ENCODE results near the gene HNRNPF. TPM values are rescaled to one million over a fixed set of nuclear protein-coding genes. Genes with fewer than 3 reads are reported as not detected.

The HNRNPF gene
- total and polyA plus RNA-seq, 11 donors: 24.0 to 142 (median 79.1) TPM

DNA sequence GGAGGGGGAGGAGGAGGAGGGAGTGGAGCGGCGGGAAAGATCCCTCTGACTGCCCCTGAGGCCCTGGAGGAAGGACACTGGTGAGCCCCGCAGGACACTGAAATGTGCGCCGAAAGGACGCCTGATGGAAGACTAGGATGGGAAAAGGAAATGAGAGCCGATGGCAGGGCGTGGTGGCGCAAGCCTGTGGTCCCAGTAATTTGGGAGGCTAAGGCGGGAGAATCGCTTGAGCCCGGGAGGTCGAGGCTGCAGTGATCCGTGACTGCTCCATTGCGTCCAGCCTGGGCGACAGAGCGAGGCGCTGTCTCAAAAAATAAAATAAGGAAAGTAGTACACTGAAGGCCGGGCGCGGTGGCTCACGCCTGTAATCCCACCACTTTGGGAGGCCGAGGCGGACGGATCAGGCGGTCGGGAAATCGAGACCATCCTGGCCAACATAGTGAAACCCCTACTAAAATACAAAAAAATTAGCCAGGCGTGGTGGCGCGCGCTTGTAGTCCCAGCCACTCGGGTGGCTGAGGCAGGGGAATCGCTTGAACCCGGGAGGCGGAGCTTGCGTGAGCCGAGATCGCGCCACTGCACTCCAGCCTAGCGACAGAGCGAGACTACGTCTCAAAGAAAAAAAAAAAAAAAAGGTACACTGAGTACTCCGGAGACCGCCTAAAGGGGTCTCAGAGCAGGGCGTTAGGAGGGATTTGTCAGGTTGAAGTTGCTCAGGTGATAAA lies 561 bp upstream of the HNRNPF start:
- Histone ChIP-seq H3K36me3 (no peaks in the 10 kb centered on the region), H3K4me1 (peaks cover 12 to 40% (median 27%) of the 10 kb centered on the region in 12 donors), H3K27me3 (no peaks in the 10 kb centered on the region), H3K27ac (peak overlapping the region; percentile 78 to 100 (median 98)), H3K9me3 (no peaks in the 10 kb centered on the region), H3K4me3 (peak overlapping the region; percentile 45 to 90 (median 83))
- 8 to 20% (median 13%) methylated on average over 41 to 46 of the region's 46 CpGs for WGBS, 4 donors
- peak; percentile 35 to 71 (median 56) for DNase-seq
- intact Hi-C loops (cut with DNase I): loop anchor here in 2 of 10 donors (1.0 kb wide), 2 partner anchors 11 to 27 kb away; no protein-coding TSS in a partner anchor
- TF ChIP-seq, protein P1, sequence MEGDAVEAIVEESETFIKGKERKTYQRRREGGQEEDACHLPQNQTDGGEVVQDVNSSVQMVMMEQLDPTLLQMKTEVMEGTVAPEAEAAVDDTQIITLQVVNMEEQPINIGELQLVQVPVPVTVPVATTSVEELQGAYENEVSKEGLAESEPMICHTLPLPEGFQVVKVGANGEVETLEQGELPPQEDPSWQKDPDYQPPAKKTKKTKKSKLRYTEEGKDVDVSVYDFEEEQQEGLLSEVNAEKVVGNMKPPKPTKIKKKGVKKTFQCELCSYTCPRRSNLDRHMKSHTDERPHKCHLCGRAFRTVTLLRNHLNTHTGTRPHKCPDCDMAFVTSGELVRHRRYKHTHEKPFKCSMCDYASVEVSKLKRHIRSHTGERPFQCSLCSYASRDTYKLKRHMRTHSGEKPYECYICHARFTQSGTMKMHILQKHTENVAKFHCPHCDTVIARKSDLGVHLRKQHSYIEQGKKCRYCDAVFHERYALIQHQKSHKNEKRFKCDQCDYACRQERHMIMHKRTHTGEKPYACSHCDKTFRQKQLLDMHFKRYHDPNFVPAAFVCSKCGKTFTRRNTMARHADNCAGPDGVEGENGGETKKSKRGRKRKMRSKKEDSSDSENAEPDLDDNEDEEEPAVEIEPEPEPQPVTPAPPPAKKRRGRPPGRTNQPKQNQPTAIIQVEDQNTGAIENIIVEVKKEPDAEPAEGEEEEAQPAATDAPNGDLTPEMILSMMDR (IDR thresholded peaks at IDR 0.05): no peak
- no peak for TF ChIP-seq POLR2A (IDR thresholded peaks at IDR 0.05)
- peak in 1 of 4 donors; percentile 1 for ATAC-seq

DNA sequence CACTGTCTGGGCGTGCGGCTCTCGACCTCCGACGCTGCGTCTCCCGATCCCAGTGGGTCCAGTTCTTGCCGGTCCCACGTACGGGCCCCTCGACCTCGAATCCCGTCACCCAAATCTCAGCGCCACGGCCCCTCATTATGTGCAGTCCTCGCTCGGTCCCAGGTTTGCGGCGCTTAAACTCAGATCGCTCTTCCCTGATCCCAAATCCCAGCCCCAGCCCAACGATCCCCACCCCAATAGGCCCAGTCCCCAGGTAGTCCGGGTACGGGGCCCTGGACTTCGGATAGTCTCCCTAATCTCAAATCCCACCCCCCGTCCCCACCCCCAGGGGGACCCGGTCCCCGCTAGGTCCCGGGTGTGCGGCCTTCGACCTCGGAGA lies 666 bp downstream of the HNRNPF start:
- WGBS, 4 donors: 1 to 2% (median 1%) methylated on average over 30 to 31 of the region's 31 CpGs
- H3K4me3 ChIP-seq: peak overlapping the region; percentile 64 to 90 (median 83)
- no peak for TF ChIP-seq POLR2A (IDR thresholded peaks at IDR 0.05)
- TF ChIP-seq, protein P1 (IDR thresholded peaks at IDR 0.05): no peak
- no peaks in the 10 kb centered on the region for H3K27me3 ChIP-seq
- intact Hi-C loops (cut with DNase I): no loop called here
- H3K4me1 ChIP-seq: peaks cover 13 to 52% (median 34%) of the 10 kb centered on the region in 12 donors
- H3K36me3 ChIP-seq: peaks cover 0 to 6% (median 0%) of the 10 kb centered on the region in 9 donors
- DNase-seq (peak in 2 of 5 donors; percentile 14 to 34), ATAC-seq (no peak)
- H3K27ac ChIP-seq: peak overlapping the region; percentile 78 to 100 (median 98)
- no peaks in the 10 kb centered on the region for H3K9me3 ChIP-seq

DNA sequence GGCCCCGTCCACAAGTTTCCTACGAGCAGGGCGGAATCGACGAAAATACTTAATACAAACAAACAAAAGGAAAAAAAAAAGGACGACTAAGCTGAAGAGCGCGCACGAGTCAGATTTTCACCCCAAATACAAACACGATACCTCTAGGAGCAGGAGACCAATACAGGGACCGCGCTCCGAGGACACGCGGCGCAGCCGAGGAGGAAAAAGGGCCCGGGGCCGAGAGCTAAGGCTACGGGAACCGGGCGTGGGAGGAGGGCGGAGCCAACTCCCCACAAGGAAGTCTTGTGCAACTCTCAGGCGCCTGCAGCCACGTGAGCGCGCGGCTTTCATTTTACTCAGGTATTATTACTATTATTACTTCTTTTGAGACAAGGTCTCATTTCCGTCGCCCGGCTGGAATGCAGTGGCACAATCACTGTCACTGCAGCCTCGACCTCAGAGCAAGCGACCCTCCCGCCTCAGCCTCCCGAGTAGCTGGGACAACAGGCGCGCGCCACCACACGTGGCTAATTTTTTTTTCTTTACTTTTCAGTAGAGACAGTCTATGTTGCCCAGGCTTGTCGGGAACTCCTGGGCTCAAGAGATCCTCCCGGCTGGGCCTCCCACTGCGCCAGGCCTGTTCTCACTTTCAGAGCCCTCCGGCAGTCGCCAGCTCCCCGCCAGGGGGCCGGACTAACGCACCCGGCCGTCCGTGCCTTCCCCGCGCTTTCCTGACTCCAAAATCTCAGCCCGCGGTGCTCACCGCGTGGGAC lies 1.2 kb downstream of the HNRNPF start:
- Histone ChIP-seq H3K36me3 (peaks cover 0 to 11% (median 0%) of the 10 kb centered on the region in 9 donors), H3K9me3 (no peaks in the 10 kb centered on the region), H3K27ac (peak overlapping the region; percentile 96 to 100 (median 98)), H3K27me3 (no peaks in the 10 kb centered on the region), H3K4me1 (peaks cover 13 to 57% (median 37%) of the 10 kb centered on the region in 12 donors), H3K4me3 (peak overlapping the region; percentile 64 to 90 (median 83))
- DNase-seq: peak; percentile 92 to 94 (median 93)
- peak; percentile 77 to 79 (median 78) for ATAC-seq
- 2 to 3% (median 2%) methylated on average over 55 to 56 of the region's 56 CpGs for WGBS, 4 donors
- intact Hi-C loops (cut with DNase I): loop anchor here in 1 of 10 donors (1.0 kb wide), 1 partner anchor 8 kb away; no protein-coding TSS in a partner anchor
- TF ChIP-seq, protein P1 (IDR thresholded peaks at IDR 0.05): peak in 8 of 12 donors; percentile 16 to 47 (median 35)
- no peak for TF ChIP-seq POLR2A (IDR thresholded peaks at IDR 0.05)
